DND-41 (cell line): ENCODE measurements around the gene SEMA4A.

Experiments used
- CTCF ChIP-seq: IDR thresholded peaks from 2 replicates; pipeline ENCODE4 v1.5.1; 2012; ENCODE audit warnings: borderline replicate concordance, low read length, moderate library complexity, mild to moderate bottlenecking; ENCODE audit not compliant: poor library complexity, severe bottlenecking; ENCODE audit errors: extremely low read depth
- EZH2 ChIP-seq: IDR thresholded peaks from 3 replicates; pipeline ENCODE4 v1.6.1; 2012; ENCODE audit warnings: borderline replicate concordance, low read depth, mild to moderate bottlenecking, moderate library complexity, low read length, inconsistent platforms; ENCODE audit not compliant: severe bottlenecking

- TF ChIP-seq CTCF (no peak), EZH2 (no peak)
Observed at GRCh38 chr1:156120318-156120717, 33.1 kb upstream of the SEMA4A start.
